AG09319 (cell line): ENCODE data around the gene IL17RD.

Experiments
- DNase-seq: peaks from one replicate; pipeline ENCODE4 v3.0.0-alpha.2; 2010; ENCODE audit warnings: low read depth; ENCODE audit errors: extremely low read depth
- CTCF ChIP-seq: IDR thresholded peaks from 2 replicates; pipeline ENCODE4 v1.5.1; 2011; ENCODE audit warnings: low read depth, mild to moderate bottlenecking, inconsistent platforms, low read length, moderate library complexity

Gene IL17RD

GRCh38 chr3:57041674-57042073 is 123.5 kb downstream of the IL17RD start:
- TF ChIP-seq CTCF: no peak
- no peak for DNase-seq
